NB4 (cell line): ENCODE measurements around the gene MVB12A.

Experiments used
- DNase-seq: peaks from one replicate; pipeline ENCODE4 v3.0.0; 2010; ENCODE audit warnings: low read depth
- H3K4me3 ChIP-seq: one replicate; pipeline ENCODE4 v1.5.1; 2011; ENCODE audit warnings: mild to moderate bottlenecking, low read depth, low read length, moderate library complexity
- MAX ChIP-seq: IDR thresholded peaks from 2 replicates; pipeline ENCODE4 v1.6.1; 2011; ENCODE audit warnings: low read depth, low read length
- MYC ChIP-seq: IDR thresholded peaks from 2 replicates; pipeline ENCODE4 v1.6.1; 2011; ENCODE audit warnings: low read depth, low read length
- POLR2A ChIP-seq: IDR thresholded peaks from 2 replicates; pipeline ENCODE4 v1.6.1; 2011; ENCODE audit warnings: mild to moderate bottlenecking; ENCODE audit not compliant: insufficient read length; ENCODE audit errors: extremely low read depth
- TF ChIP-seq, protein P1 (sequence below): IDR thresholded peaks from one replicate; pipeline ENCODE4 v1.5.1; 2012; ENCODE audit warnings: low read depth, low read length

The MVB12A gene

GRCh38 chr19:17470068-17470841 lies 50.4 kb downstream of the MVB12A start, which contains the start of gene SLC27A1:
TSS of gene SLC27A1 (plus strand) at chr19:17470524. CDS start at chr19:17470541, 17 bp downstream.
- peak within 1 kb of the TSS; percentile 65 for H3K4me3 ChIP-seq
- TF ChIP-seq, protein P1, sequence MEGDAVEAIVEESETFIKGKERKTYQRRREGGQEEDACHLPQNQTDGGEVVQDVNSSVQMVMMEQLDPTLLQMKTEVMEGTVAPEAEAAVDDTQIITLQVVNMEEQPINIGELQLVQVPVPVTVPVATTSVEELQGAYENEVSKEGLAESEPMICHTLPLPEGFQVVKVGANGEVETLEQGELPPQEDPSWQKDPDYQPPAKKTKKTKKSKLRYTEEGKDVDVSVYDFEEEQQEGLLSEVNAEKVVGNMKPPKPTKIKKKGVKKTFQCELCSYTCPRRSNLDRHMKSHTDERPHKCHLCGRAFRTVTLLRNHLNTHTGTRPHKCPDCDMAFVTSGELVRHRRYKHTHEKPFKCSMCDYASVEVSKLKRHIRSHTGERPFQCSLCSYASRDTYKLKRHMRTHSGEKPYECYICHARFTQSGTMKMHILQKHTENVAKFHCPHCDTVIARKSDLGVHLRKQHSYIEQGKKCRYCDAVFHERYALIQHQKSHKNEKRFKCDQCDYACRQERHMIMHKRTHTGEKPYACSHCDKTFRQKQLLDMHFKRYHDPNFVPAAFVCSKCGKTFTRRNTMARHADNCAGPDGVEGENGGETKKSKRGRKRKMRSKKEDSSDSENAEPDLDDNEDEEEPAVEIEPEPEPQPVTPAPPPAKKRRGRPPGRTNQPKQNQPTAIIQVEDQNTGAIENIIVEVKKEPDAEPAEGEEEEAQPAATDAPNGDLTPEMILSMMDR = no peak
- no peak for TF ChIP-seq MYC
- DNase-seq = peak; percentile 98

- peak overlapping the region; percentile 53 for H3K4me3 ChIP-seq
- no peak for TF ChIP-seq MAX
- no peak for TF ChIP-seq MYC
- TF ChIP-seq, protein P1 = no peak
- TF ChIP-seq POLR2A = no peak
- DNase-seq = no peak
These were observed 51.7 kb downstream of the MVB12A start for GRCh38 chr19:17471410-17472125.

DNA sequence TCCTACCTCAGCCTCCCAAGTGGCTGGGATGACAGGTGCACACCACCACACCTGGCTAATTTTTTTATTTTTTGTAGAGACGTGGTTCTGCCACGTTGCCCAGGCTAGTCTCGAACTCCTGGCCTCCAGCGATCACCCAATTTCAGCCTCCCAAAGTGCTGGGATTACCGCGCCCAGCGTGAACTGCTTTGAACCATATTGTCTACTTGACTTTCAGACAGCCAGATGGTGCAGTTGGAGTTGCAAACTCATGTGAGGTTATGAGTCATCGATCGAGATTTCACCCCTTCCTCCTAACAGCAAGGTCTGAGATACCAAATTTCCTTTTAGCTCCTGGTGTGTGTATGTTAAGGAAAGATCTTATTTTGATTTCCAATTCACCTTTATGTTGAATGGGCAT lies 53.2 kb downstream of the MVB12A start:
- TF ChIP-seq, protein P1 = no peak
- TF ChIP-seq POLR2A = no peak
- TF ChIP-seq MYC = peak; percentile 77
- peak; percentile 42 for TF ChIP-seq MAX
- no peak overlapping the region for H3K4me3 ChIP-seq
- peak; percentile 93 for DNase-seq
